NCI-H774 (cell line): ENCODE measurements around the gene PSAT1.
"Not testable (repeated sequence)": the region's sequence is repeated elsewhere in the genome, so short reads cannot be mapped to it uniquely, and the experiment has no call there.

Source experiments
- DNase-seq: peaks from one replicate; lab custom pipeline; 2025; lab: John Stamatoyannopoulos, UW

Gene PSAT1

GRCh38 chr9:78296893-78297671 is at the start of gene PSAT1:
TSS of gene PSAT1 (plus strand) at chr9:78297125. CDS start at chr9:78297211, 86 bp downstream.
- DNase-seq: peak; percentile 94

GRCh38 chr9:78248635-78249034 is 48.3 kb upstream of the PSAT1 start:
- no peak for DNase-seq

DNA sequence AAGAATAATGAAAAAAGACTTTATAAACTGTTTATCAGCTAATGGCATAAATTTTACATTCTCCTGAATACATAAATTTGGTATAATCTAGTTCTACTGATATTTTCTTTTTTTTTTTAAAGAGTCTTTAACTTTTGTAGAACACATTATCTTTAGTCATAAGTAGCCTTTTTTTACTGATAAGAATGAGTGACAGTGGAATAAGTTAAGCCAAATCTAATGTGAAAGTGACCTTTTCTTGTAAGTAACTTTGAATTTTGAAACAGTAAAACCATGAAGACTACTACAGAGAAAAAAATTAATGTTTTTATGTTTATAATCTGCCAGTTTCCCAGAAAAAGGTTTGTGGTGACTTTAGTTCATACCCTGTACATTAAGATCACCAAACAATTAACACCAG is 47.4 kb upstream of the PSAT1 start:
- no peak for DNase-seq

DNA sequence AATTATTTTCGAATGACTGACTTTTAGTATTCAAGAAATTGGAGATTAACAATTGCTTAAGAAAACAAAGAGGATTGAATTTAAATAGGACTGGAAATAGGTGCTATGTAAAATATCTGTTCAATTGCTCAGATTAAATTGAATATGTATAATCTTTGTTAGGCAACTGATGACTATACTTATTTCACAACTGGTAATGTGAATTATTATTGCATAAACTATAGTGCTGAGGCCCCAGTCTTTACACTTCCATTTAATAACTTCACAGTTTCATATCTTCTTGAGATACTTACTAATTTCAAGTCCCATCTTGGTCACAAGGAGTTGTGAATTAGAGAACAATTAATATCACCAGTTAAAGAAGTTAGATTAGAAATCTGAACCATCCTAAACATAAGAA is 44.3 kb upstream of the PSAT1 start:
- no peak for DNase-seq

DNA sequence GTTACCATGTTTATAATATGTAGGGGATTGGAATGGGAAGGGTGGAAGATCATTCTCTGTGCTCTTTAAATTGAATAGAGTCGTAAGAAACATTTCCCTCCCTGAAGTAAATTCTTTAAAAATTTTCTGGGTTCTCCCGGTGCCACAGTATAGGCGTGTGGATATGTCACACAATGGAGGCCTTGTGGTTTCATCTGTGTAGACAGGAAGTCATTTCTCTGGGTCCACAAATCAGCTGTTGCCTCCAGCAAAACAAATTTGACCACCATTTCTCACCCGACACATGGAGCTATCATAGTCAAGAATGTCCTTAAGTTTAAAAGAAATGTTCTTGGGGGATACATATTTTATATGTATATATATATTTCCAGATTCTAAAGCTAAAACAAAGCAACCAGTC is 43.6 kb upstream of the PSAT1 start:
- DNase-seq: no peak

DNA sequence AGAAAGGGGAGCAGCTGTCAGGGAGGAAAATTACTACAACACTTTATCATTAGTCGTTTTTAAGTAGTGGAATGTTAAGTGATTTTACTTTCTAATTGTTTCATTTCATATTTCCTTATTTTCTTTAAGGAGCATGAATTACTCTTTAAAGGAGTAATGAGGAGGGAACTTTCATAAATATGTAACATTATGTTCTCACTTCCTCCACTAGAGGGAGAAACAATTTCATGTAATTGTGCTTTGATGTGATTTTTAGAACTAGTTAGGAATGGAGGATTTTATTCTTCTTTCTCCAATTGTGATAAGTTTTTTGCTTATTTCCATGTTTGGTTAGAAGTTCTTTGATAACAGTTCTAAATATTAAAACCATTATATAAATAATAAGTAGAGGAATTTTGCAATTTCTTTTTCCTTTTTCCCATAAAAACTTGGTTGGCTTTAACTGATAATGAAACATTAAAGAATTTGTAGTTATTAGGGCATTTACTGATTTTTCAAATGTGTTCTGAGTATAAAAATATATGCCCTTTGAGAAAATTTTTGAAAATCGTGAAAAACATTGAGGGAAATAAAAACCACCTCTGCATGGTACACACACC is 35.4 kb upstream of the PSAT1 start:
- DNase-seq: peak; percentile 13

- DNase-seq: no peak
Observed at GRCh38 chr9:78262655-78263054, 34.3 kb upstream of the PSAT1 start.

DNA sequence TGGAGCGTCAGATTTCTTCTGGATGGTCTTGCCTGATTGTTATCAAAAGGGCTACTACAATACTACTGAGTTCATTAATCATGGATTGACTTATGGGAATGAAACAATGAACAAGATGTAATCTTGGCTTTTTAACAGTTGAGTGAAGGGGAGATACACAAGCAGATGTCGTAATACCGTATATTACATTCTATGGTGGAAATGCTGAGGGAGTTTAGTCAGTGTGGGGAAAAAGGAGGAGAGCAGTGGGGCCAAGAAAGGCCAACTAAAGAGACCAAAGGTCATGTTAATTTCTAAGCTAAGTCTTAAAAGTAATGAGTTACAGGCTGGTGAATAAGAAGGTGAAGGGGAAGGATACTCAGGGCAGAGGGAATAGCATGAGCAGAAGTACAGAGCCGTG is 29.0 kb upstream of the PSAT1 start:
- no peak for DNase-seq

DNA sequence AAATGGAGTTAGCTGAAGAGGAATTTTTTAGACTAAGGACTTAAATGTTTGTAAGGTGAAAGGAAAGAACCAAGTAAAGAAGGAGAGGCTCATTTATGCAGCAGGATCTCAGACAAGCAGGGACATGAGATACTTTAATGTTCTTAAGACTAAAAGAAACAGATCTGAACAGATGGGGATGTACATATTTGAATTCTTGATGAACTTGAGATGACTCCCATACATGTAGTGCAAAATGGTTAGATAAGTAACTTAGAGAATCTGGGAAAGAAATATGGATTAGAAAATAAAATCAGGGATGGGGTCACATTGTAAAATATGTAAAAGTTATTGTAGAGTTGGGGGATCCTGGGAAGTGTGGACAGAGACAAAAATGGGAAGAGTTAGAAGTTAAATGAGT is 27.1 kb upstream of the PSAT1 start:
- DNase-seq: no peak

- no peak for DNase-seq
Observed at GRCh38 chr9:78272307-78272706, 24.6 kb upstream of the PSAT1 start.

GRCh38 chr9:78273761-78274160 is 23.2 kb upstream of the PSAT1 start:
- no peak for DNase-seq

DNA sequence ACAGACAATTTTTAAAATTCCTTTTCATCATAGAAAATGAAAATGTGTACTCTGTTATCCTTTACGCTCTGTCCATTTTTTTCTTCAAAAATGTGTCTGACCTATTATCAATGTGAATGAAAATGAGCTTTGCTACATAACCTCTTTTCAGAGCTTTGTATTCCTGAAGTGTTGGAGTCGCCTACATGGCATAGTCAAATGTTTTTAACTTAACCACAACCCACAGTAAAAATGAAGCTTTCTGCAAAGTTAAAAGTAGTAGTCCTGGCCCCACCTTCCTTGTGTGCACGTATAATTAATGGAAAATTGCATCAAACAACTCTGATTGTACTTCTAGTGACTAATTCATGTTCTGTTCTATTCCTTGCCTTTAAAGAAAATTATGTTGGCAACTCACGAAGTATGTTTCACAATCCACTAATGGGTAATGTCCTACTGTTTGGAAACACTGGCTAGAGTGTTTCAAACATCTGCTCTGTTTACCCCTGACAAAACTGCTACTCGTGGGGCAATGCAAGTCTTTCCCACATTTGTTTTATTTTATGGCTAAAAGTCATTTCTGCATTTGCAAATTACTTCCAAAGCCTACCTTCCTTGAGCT is 18.6 kb upstream of the PSAT1 start:
- no peak for DNase-seq

DNA sequence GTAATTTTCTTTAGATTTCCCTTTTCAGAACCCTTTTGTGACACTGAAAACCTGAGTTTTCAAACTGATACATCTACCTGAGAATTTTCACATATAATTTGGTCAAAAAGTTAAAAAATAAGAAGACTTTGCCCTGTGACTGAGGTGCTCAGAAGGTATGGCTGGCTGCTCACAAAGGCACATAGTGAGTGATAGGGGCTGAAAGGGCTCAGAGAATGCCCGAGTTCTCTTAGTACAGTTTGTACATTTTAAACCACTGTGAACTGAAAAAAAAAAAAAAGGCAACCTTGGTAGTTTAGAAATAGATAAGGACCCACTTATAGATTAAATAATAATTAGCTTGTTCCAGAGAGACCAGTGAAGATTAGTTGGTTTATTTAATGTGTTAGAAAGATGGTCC is 18.1 kb upstream of the PSAT1 start:
- DNase-seq: no peak

- DNase-seq: no peak
Observed at GRCh38 chr9:78280982-78281668, 15.8 kb upstream of the PSAT1 start.

GRCh38 chr9:78284181-78284580 is 12.7 kb upstream of the PSAT1 start:
- DNase-seq: not testable (repeated sequence)

- DNase-seq: no peak
Observed at GRCh38 chr9:78286125-78286524, 10.8 kb upstream of the PSAT1 start.

DNA sequence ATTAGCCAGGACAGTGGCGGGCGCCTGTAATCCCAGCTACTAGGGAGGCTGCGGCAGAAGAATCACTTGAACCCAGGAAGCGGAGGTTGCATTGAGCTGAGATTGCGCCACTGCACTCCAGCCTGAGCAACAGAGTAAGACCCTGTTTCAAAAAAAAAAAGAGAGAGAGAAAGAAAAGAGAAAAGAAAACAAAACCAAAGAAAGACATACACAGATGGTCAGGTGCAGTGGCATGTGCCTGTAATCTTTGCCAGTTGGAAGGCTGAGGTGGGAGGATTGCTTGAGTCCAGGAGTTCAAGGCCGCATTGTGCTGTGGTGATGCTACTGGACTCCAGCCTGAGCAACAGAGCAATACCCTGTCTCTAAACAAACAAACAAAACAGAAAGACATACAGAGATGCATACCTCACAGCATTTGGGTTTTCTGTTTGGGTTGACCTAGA is 10.0 kb upstream of the PSAT1 start:
- no peak for DNase-seq

- no peak for DNase-seq
Observed at GRCh38 chr9:78288214-78288892, 8.6 kb upstream of the PSAT1 start.

- DNase-seq: no peak
Observed at GRCh38 chr9:78289474-78289873, 7.5 kb upstream of the PSAT1 start.

GRCh38 chr9:78291240-78291925 is 5.5 kb upstream of the PSAT1 start:
- DNase-seq: no peak

GRCh38 chr9:78292026-78292425 is 4.9 kb upstream of the PSAT1 start:
- no peak for DNase-seq
